GM18498 (cell line): ENCODE measurements around the gene CDKAL1.
"Not testable (repeated sequence)": the region's sequence is repeated elsewhere in the genome, so short reads cannot be mapped to it uniquely, and the experiment has no call there.

Experiments used
- ATAC-seq: cut with Tn5 transposase; IDR thresholded peaks from one replicate; pipeline ENCODE4 v1.9.1; 2021; ENCODE audit warnings: mild to moderate bottlenecking, moderate library complexity; ENCODE audit not compliant: unreplicated experiment

Gene CDKAL1

DNA sequence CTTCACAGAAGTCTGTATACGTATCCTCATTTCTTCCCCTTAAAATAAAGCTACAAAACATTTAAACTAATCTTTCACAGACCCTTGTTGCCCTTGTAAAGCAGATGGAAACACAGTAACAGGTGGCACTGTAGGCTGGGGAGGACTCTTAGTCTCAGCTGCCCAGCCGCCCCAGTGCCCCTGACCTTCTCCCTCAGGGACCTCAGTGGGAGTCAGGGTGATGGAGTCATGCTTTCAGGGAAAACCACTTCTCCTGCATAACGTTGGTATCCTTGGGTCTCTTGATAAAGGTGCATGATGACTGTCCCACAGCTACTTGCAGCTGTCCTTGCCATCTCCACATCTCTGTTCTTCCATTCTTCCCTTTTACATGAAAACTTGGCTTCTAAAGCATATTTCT lies 198.6 kb downstream of the CDKAL1 start:
- ATAC-seq = no peak

DNA sequence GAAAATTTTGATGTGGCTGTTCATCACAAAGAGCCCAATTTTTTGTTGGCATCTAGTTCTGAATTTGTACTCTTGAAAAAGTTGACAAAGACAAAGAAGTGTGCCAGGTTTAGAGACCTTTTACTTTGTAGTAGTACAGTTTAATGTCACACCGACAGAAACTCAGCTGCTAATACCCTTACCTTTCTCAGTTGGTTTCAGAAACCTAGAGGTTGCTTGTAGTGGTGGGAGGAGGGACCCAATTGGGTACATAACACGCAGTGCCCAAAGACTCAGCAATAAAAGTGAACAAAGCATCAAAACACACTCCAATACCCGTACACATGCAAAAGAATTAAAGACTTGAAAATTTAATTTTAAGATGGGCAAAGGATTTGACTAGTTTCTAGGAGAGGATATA lies 203.7 kb downstream of the CDKAL1 start:
- ATAC-seq = no peak

DNA sequence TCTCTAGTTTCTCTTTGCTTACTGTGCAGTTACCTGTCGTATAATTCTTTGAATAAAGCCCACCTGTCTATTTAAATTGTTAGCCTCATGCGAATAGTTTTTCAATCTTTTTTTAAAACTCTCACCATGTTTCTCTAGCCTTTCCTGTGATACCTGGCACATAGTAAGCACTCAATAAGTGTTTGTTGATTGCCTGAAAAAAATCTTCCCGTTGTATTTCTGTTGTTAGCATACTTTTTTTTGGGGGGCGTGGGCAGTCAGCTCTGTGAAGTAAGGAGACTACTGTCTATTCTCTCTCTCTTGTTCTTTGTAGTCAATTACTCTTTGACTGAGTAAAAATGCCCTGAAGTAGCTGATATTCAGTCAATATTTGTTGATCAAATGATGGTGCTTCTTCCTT lies 205.8 kb downstream of the CDKAL1 start:
- ATAC-seq = no peak

DNA sequence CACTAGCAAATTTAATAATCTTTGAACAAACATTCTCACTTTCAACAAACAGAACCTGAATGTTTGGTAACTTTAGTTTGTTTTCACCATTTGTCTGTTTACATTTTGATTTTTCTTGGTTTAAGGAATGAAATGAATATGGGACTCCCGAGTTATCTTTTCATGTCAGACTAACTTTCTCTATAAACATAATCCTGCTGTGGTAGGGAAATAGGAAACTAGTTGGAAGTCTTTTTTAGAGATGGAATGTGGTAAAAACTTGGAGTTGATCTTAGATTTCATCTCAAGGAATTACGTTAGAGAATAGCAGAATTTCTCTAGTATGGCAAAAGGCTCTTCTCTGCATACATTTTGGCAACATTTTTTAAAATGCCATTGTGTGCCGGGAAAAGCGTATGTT lies 206.5 kb downstream of the CDKAL1 start:
- ATAC-seq = no peak

DNA sequence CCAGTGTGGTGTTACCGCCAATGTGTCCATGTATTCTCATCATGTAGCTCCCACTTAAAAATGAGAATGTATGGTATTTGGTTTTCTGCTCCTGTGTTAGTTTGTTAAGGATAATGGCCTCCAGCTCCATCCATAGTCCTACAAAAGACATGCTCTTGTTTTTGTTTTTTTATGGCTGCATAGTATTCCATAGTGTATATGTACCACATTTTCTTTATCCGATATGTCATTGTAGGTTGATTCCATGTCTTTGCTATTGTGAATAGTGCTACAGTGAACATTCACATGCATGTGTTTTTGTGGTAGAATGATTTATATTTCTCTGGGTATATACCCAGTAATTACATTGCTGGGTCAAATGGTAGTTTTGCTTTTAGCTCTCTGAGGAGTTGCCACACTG lies 207.2 kb downstream of the CDKAL1 start:
- no peak for ATAC-seq

DNA sequence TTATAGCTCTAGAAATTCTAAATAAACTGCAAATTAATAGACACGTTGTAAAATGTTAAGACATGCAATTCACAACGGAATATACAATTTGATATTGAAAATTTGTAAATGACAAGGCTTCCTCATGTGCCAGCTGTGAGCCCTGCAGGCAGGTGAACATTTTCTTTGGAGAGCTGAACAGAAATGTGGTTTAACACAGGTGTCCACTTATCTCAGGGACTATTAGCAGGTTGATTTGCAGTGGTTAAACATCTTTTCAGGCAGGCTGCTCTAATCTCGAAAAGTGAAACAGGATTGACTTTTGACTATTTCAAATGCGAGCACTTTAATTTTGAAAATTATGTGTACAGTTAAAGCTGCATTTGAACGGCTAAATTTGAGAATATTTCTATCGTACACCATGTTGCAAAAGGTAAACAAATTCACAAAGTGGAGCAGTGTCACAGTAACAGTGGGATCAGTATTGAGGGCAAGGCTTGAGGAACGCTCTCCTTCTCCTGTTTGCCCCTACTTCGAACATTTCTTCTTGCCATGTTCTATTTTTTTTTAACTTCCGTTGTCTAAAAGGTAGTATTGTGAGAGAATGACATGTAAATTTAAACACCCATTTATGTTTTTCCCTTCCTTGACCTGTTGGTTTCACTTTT lies 210.8 kb downstream of the CDKAL1 start:
- ATAC-seq = no peak

DNA sequence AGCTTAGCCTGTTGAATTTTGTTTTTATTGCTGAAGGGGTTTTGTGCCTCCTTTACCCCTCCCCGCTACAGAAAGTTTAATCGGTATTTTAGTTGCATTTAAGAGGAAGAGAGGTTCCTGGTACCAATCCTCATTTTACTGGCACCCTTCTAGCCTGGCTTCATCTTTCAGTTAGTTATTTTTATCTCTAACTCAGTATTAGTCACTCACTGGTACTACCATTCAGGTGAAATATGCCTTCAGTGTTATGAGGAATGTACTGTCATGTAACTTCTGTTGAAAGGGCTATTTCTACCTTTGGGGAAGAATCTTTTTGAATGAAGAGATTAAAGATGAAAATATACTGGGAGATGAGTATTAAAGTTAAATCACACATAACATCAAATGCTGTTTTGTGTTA lies 211.8 kb downstream of the CDKAL1 start:
- no peak for ATAC-seq

DNA sequence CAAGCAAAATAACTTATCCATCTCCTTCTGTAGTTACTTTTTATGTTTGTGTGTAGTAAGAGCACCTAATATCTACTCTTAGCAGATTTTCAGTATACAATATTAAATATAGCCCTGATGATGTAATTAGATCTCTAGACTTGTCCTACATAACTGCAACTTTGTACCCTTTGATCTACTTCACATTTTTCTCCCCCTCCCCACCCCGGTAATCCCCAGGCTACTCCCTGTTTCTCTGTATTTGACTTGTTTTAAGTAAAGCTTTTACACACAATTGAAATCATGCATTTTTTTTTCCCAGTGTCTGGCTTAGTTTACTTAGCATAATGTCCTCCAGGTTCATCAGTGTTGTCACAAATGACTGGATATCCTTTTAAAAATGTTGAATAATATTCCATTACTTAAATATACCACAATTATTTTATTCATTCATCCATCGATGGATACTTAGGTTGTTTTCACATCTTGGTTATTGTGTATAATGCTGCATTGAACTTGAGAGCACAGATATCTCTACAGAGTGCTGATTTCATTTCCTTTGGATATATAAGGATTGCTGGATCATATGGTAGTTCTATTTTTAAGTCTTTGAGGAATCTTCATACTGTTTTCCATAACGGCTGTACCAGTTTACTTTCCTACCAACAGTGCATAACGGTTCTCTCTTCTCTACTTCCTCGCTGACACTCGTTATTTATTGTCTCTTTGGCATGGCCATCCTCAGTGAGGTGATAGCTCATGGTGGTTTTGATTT lies 212.7 kb downstream of the CDKAL1 start:
- ATAC-seq = no peak

DNA sequence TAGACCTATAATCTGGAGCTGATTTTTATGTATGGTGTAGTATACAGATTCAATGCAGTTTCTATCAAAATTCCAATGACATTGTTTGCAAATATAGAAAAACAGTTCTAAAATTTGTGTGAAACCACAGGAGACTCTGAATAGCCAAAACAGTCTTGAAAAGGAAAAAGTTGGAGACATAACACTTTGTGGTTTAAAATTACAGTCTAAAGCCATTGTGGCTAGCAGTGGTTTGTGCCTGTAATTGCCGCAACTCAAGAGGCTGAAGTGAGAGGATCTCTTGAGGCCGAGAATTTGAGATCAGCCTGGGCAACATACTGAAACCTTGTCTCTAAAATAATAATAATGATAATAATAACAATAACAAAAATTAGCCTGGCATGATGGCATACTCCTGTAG lies 213.7 kb downstream of the CDKAL1 start:
- ATAC-seq = no peak

DNA sequence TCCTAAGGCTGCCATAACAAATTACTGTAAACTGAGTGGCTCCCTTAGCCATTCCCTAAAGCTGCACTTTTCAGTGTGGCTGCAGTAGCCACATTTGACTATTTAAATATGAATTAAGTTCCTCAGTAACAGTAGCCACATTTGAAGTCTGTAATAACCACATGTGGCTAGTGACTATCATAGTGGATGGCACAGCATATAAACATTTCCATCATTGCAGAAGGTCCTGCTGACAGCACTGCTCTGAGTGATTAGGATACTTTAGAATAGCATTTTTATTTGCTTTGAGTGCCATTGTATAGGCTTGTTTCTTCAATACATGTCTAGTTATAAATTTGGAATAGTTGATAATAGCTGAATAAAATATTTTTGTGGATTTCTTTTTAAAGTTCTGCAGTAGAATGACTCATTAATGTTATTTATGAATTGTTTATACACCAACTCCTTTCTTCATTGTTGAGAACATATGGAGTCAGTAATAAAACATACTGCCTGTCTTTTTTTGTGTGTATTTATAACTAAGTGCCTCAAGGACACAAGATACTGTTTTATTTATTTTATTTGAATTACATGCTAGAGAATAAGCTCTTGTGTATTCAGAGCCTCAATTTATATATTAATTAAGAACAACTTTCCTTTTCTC lies 217.2 kb downstream of the CDKAL1 start:
- no peak for ATAC-seq

DNA sequence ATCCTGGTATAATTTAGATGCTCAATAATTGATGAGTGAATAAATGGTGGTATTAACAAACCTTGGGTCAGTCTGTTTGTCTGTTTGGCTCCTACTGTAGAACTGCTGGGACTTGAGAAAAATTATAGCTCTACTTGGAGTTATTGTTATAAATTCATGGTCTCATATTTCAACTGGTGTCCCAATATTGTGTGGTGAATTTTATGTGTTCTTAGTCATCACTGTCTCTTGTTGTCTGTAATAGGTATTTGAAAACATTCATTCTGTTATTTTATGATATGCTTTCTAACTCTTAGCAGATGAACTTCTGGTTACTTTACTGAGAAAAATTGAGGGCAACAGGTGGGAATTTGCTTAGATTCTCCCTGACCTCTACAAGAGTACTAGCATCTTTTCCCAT lies 221.4 kb downstream of the CDKAL1 start:
- ATAC-seq = no peak

DNA sequence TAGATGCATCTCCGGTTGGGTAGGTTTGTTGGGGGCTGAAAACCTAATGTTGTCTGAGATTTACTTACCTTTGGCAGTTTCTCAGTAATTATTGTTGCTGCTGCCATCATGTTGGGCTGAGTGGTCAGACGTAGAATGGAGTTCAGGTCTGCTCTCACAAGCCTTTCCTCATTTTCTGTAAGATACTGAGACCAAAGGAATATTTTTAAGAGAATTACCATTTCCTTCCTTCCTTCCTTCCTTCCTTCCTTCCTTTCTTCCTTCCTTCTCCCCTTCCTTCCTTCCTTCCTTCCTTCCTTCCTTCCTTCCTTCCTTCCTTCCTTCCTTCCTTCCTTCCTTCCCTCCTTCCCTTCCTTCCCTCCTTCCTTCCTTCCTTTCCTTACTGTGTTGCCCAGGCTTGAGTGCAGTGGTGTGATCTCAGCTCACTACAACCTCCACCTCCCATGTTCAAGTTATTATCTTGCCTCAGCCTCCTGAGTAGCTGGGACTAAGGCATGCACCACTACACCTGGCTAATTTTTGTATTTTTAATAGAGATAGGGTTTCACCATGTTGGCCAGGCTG lies 222.4 kb downstream of the CDKAL1 start:
- ATAC-seq = not testable (repeated sequence)

DNA sequence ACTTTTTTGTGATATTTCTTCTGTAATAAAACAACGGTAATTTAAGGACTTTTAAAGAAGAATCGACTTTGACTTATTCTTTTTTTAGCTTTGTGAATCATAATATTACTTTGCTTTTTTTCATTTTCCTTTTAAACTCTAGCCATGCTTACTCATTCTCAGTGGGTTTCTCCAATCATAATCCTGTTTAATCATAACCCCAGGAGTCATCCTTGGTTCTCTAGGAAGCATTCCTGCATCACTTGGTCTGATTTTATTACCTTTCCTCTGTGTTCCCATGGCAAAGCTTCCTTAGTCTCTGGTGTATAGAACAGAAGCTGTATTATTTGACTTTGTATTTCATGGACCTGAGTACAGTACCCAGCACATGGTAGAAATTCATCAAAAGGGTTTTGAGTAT lies 223.5 kb downstream of the CDKAL1 start:
- no peak for ATAC-seq

DNA sequence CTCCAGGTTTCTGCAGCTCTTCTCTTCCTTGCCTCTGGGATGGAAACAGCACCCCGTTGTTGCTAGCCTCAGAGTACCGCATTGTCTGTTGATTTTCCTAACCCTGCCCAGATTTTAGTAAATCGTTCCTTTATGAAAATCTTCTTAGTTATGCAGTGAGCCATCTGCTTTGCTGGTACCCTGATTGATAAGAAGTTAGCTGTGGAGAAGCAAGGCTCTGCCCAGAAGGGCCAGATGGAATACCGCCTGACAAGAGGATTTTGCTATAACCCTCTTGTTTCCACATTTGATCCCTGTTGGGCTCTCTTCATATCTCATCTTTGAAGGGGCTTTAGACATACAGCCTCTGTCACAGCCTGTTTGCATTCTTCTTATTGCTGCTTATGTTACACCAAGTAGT lies 229.0 kb downstream of the CDKAL1 start:
- ATAC-seq = no peak

DNA sequence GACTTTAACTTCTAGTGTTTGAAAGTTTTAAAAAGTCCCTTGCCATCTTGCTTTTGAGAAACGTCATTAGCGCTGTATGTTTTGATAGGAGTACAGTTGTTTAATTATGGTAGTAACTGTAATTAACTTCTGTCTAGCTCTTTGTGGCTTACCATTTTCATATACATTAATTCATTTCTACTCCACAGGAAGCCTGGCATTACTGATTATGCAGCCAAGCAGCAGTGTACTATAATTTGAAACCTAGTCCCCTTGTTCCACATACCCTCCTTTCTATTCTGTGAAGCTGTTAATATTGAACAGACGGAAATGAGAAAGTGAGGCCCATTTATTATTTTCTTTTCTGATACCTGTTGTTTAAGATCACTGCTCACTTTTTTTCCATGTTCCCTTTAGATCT lies 235.4 kb downstream of the CDKAL1 start:
- ATAC-seq = no peak

DNA sequence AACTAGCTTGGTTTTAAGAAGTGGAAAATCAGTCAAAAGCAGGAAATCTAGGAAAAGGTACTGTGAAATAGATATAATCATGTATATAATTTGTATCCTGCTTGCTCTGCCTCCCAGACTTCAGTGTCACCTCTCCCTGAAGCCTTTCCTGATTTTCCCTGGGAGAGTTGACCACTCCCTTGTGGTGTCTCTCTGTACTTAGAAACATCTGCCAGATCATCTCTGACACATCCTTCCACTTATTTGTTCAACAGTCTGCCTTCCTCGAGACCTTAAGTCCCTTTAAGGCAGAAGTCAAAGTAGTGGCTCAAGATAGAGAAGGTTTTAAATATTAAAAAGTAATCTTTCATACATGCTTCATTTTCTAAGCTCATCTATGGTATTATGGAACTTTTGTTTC lies 236.5 kb downstream of the CDKAL1 start:
- ATAC-seq = no peak

DNA sequence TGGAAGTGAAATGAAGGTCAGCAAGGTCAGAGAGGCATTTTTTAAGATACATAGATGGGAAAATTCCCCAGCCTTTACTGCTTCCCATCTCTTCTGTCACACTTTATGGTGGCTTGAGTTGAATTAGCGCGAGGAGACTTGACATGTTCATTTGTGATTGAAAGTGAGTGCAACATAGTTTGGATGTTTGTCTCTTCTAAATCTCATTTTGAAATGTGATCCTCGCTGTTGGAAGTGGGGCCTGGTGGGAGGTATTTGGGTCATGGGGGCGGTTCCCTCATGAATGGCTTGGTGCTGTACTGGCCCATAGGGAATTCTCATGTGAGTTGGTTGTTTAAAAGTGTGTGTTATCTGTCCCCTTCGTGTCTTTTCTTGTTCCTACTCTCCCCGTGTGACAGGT lies 237.2 kb downstream of the CDKAL1 start:
- no peak for ATAC-seq

DNA sequence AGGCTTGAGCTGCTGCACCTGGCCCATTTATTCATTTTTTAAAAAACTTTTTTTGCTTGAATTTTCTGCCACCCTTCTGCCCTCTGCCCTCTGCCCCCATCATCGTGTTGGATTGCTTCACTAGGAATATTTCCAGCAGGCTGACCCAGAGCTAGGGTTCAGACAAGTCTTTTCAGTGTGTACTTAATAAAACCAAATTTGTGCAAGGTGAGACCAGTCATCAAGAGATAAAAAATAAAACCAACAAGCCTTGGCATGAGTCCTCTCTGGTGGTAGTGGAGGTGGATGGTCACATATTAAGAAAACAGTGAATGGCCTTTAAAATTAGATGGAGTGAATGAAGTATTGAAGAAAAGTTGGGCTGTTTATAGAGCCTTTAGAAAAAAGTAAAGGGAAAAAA lies 239.6 kb downstream of the CDKAL1 start:
- no peak for ATAC-seq

DNA sequence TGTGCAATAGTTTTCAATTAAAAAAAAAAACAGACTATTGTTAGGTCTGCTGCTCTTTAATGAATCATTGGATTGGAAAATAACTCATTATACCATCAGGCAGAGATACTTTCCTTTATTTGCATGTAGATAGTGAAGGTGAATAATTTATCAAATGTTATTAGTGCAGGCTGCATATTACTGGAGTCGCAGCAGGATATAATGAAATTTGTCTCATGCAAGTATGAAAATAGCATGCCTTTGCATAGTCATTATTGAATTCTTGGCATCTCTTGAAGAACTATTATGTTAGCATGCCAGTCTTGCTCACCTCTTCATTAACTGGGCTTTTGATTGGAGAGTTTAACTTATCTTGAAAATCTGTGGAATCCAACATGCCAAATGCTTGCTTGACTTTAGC lies 241.7 kb downstream of the CDKAL1 start:
- ATAC-seq = no peak

DNA sequence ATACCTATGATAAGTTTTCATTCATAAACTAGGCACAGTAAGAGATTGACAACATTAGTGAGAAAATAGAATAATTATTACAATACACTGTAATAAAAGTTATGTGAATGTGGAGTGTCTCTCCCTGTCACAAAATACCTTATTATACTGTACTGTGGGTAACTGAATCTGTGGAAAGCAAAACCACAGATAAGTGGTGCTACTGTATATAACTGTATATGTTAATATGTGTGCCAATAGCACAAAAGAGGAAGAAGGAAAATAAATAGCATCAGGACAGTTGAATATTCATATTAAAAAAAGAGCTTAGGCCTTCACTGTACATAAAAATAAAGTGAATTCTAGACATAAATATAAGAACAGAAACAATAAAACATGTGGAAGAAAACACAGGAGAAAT lies 243.5 kb downstream of the CDKAL1 start:
- ATAC-seq = no peak

DNA sequence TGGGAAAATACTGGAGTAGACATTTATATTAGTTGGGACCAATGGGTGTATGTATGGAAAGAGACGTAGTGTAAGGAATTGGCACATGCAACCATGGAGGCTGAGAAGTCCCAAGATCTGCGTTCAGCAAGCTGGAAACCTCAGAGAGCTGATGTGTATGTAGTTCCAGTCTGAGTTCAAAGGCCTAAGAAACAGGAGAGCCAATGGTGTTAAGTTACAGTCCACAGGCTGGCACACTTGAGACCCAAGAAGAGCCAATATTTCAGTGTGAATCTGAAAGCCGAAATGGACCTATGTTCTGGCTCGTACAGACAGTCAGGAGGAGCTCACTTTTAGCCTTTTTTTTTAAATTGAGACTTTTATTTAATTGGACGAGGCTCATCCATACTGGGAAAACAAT lies 244.2 kb downstream of the CDKAL1 start:
- no peak for ATAC-seq

DNA sequence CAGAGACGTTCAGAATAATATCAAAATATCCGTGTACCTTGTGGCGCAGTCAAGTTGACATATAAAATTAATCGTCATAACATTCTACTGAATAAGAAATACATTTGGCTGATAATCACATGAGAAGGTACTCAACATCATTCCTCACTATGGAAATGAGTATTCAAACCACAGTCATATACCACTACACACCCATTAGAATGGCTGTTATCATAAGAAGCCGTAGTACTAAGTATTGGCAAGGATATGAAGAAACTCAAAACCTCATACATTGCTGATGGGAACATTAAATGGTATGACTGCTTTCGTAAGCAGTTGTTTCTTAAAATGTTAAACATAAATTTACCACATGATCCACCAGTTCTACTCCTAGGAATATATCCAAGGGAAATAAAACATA lies 244.7 kb downstream of the CDKAL1 start:
- ATAC-seq = no peak
